ENCODE data around the gene MTOR.
A peak's percentile ranks its signal among the peaks of the same experiment; 100 is the strongest.

Gene MTOR

DNA sequence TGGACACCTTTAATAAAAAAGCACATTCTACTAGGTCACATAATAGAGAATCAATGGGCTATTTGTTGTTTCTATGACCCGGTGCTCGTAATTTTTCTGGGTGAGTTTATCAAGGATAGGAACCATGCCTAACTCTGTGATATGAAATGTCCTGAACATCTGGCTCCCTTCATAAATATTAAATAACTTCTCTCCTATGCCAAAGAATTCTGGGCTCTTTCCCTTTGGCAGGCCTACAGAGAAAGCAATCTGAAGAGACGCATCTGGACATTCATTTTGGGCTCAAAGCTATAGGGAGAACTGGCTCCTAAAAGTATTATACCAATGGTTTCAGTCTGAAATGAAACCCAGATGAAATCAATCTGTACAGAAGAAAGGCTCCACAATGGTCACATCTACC lies 112.0 kb downstream of the MTOR start:
- DNase-seq (ENCODE audit: low spot score) = no peak

DNA sequence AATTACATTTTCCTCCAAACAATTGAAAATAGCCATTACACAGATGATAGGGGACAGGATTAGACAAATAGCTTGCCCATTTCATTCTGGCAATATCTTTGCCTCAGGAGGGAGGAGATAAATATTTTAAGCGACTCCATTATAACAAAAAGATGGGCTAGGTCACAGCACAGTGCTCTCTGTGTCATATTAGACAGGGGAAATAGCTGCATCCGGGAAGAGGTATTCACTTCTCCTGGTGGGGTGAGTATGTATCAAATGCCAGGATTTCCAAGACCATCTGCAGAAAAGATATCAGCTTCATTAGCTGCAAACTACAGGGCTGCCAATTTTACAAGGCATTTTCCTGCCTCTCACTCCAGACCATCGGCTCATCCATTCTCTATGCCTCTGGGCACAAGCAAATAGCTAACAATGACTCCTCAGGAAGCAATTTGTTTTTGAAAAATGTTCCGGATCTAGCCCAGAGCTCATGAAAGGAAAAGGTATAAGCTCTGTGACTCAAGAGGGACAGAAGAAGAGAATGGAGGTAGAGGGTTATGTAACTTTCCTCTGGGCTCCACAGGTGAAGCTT lies 115.1 kb downstream of the MTOR start:
- no peak for DNase-seq (ENCODE audit: low spot score)

DNA sequence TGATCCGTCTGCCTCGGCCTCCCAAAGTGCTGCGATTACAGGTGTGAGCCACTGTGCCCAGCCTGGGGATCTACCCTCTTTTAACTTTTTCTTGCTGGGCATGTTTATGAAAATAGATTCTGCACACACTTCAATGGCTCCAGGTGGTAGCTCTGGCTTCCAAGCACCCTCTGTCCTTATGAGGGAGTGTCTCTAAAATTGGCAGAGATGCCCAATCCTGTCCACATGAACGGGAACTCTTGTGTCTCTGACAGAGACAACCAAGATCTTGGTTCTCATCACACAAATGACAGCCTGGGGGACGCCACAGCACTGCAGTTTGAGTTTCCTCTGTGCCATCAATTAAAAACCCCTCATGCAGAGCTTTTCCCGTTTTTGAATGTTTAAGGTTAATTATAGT lies 116.6 kb downstream of the MTOR start:
- no peak for DNase-seq (ENCODE audit: low spot score)

DNA sequence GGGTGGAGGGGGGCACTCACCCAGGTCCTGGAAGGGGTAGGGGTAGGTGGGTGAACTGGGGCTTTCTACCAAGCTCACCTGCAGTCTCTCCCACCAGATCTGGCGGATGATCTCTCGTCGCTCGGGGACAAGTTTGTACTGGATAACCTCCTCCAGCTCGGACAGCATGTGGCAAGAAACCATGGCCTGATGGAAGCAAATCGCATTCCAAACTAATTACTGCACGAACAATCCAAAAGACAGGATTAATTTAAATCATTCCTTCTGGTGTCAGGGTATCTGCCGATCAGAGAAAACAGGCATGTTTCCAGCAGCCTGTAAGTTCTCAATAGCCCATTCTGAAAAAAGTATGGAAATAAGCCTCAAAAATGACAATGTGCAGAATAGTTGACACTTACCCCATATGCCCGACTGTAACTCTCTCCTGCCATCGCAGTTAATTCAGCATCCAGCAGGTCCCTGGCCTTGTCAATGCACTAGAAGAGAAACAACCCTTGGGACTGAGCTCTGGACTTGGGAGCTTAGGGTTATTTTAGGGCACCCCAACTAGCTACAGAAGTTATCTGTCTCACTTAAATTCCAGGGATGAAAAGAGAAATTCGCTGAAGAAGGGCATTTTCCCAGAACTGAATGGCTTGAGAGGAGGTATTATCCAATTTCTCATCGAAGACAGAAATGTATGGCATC lies 117.6 kb downstream of the MTOR start:
- no peak for DNase-seq (ENCODE audit: low spot score)

DNA sequence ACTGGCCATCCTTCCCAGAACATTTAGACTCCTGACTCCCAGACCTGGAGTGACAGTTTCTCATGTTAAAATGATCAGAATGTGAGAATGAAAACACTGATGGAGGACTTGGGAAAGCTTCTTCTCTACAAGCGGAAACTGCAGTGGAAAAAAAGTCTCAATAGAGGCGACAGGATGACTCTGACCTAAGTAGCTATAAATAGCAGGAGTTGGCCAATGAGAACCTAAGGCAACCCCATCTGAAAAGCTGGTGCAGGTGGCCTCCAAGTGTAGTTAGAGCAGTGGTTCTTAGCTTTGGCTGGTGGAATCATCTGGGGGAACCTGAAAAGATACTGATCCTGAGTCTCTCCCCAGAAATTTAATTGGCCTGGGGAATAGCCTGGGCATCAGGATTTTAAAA lies 118.4 kb downstream of the MTOR start:
- DNase-seq (ENCODE audit: low spot score) = no peak

DNA sequence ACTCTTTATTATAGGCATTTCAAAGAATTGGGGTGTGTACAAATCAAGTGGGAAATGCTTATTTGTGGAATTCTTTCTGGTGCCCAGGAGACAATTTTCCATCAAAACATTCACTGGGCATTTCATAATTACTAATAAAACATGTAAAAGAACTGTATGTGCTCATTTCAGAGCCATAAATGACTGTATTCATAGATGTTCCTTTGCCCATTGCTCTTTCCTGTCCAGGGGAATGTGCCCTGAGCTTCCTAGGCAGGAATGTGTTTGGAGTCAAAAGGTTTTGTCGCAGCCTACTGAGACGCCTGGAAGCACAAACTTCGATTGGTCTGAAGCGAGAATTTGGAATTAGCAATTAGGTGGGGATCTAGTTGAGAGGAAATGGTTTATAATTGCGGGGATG lies 119.0 kb downstream of the MTOR start:
- DNase-seq (ENCODE audit: low spot score) = no peak

DNA sequence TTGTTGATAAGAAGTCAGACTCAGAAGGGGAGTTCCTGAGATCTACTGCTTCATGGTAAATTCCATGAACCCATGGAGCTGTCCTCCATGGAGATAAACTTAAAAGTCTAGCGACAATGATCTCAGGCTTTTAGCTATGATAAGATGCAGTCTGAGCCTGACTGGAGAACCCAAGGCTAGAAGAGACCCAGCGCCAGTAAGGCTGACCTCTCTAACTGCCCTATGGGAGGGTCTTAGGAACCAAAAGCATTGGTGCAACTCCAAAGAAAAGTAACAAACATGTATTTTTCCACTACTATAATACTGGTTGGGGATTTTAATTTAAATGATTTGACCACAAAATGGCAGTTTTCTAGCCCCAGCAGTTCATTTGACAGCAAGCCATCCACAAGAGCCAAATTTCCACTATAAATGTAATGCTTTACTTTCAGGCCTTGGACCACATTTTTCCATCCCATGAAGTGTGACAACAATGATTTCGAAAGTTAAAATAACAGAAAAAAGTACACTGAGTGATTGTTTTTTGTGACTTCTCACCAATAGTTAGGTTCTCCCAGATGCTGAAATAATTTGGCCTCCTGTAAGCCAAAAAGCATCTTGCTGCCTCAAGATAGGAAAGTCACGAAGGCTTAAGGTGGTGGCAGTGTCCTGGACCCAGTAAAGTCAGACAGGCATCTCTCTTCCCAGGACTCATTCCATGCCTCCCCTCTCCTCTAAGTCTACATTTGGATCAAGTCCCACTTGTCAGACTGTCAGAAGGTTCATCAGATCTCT lies 119.5 kb downstream of the MTOR start:
- no peak for DNase-seq (ENCODE audit: low spot score)

DNA sequence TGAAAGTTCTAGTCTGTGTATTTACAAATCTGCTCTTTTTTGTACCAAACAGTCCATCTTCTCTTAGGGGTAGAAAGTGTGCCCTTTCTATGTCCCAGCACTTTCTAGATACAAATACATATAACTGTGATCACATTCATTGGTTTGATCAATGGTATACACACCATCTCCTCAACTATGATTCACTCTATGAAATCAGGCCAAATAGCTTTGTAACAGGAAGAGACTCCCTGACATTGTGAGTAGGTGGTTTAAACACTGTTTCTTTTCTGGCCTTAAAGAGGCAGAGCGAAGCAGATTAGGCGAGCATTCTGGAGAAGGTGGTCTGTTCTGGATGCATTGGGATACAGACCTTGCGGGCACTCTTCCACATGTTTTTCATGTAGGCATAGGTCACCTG lies 123.4 kb downstream of the MTOR start:
- peak; percentile 80 for DNase-seq (ENCODE audit: low spot score)

DNA sequence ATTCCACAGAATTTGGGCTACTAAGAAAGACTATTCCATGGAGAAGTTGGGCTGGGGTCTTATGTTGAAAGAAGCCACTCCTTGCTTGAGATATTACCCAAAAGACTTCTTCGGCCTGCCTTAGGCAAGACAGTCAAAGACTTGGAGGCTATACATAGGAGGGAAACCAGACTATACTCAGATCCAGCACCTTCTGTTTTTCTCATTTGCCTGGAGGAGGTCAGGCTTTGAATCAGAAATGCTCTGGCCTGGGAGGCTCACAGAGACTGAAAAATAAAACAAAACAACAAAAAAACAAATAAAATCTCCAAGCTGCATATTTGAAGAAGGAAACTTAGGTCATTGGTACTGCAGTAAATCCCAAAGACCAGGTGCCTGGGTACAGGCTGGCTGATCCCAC lies 124.3 kb downstream of the MTOR start:
- DNase-seq (ENCODE audit: low spot score) = no peak

DNA sequence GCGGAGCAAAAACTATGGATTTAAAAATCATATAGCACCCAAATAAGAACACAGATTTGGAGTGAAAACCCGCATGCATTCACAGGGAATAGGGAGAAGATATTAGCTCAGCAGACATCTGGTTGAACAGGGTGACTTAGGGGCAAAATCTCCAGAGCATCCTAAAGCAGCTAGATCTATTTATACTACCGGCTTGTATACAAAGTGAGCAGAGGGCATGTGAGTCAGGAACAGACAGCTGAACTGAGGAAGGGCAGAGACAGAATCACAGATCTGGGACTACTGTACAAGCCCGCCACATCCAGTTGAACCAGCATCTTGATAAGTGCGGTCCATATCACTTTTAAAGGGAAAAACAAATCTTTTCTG lies 127.5 kb downstream of the MTOR start:
- no peak for DNase-seq (ENCODE audit: low spot score)

DNA sequence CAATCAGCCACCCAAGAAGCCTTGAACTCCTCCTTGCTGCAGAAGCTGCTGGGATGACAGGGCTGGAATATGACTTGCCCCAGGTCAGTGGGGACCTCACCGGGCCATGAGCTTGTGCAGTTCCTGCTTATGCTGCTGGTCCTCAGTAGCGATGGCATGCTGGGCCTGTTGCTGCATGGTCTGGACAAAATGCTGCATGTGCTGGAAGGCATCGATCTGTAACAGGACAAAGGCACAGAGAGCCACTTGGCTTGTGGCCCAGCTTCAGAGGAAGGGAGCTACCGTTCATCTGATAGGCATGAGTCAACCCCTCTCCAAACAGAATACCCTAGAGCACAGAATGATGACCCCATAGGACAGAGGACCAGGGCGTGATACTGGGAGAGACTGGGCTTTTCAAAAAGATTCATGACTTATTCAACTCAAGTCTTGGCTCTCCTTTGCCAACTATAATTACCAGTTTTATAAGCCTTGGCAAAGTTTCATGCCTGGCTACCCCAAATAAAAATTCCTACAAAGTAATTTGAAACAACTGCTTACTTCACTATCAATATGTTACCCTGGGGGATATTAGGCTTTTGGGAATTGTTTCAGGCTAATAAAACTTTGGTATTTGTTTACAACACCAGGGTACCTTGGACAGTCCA lies 128.0 kb downstream of the MTOR start:
- DNase-seq (ENCODE audit: low spot score) = peak; percentile 25

DNA sequence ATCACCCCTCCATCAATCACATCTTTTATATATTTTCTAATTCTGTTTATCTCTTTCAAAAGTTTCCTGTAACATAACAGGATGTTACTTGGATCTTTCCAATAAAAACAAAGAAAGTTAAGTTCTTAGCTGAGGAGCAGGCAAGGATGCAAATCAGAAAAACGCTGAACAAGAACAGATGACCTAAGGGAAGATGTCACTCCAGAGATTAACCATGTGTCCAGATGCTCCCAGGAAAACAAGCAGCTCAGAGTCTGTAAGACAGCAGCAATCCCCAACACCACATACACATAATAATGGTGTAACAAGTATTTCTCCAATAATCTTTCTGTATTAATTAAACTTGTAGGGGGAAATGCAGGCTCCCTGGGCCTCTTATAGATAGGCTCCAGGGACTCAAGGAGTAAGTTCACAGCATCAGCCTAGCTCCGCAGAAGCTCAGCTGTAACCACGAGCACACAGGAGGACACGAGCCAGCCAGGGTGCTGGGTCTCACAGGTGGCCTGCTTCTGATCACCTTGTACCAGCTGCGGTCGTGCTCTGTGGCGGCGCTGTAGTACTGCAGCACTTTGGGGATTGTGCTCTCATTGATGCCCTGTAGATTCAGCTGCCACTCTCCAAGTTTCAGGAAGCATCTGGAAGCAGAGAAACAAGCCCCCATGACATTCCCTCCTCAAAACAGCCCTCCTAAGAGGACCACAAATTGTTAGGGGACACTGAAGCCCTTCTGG lies 129.6 kb downstream of the MTOR start:
- no peak for DNase-seq (ENCODE audit: low spot score)

DNA sequence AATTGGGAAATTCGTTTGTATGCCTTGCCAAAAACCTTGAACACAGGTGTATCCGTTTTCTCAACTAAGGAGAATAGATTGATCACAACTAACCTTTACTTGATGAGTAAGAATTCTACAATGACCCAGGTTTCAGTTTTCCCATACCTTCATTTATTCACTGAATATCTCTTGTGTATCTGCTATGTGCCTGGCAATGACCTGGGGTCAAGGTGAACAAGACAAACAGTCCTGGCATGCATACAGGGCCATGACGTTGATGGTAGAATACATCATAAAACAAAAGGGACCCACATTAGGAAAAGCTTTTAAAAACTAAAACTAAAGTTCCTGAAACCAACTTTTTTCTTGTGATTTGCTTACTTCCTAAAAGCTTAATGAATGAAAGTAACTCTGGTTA lies 130.5 kb downstream of the MTOR start:
- DNase-seq (ENCODE audit: low spot score) = no peak

DNA sequence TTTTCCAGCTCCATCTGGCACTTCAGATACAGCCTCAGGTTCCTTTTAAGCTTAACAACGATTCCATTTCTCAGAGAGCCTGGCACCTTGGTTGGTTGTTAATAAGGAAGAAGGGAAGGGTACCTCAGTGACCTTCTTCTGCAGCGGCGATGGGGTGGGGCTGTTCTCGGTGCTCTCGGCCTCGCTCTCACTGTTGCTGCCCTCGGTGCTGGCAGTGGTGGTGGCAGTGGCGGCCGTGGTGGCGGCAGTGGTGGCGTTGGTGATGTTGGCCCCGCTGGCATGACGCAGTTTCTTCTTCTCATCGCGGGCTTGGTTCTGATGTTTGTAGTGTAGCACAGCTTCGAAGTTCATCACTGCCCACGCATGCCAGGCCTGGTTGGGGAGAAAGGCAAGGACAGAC lies 131.9 kb downstream of the MTOR start:
- no peak for DNase-seq (ENCODE audit: low spot score)

DNA sequence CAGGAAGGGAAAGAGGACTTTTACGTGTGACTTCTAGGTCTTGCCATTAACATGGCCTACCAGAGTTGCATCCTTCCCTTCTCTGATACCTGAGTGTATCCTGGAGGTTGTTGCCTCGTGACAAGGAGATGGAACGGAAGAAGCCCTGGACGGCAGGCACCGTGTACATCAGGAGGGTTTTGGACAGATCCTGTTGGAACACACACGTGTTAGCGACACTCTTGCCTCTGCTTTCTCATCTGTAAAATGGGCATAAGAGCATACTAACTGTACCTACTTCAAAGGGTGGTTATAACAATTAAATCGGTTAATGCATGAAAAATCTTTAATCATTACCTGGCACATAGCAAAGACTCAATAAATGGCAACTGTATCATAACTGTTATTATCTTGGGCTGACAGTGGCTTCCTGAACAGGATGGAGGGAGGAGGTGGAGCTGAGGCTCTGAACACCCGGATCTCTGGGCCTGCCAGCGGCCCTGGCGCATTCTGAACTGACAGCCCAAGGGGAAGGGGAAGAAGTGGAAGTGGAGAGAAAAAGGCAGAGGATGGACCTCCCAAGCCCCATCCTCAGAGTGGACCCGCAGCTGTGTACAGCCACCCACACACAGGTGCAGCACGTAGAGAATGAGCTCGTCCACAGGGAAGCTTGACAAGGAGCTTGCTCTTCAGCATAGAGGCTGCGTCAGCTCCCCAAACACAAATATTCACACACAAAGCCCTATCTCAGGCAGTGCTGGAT lies 132.5 kb downstream of the MTOR start:
- DNase-seq (ENCODE audit: low spot score) = no peak

DNA sequence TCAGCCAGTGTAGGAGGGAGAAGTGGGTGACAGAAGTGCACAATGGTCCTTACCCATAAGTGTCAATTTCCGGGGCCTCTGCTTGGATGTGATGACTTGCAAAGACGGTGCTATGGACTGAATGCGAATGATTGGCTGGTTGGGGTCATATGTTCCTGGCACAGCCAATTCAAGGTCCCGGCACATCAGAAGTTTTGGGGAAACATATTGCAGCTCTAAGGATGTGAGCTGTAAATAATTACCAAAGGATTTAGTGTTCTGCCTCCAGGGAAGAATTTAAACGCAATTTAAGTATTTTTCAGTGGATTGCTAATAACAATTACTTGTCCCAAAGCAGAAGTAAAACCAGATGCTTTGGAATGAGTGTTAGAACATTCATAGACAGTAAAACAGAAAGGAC lies 135.8 kb downstream of the MTOR start:
- DNase-seq (ENCODE audit: low spot score) = no peak

DNA sequence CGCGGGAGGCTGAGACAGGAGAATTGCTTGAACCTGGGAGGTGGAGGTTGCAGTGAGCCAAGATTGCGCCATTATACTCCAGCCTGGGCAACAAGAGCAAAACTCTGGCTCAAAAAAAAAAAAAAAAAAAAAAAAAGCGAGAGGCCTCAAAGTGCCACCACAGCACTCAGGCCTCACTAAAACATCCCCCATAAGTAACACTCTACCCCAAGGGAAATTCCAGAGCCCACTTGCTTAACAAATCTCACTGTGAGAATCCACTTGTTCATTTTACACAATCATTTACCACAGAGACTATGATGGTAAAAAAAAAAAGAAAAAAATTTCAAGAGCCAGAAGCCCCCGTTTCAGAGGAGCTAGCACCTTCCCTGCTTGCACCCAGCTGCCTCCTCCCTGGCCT lies 136.4 kb downstream of the MTOR start:
- DNase-seq (ENCODE audit: low spot score) = no peak

DNA sequence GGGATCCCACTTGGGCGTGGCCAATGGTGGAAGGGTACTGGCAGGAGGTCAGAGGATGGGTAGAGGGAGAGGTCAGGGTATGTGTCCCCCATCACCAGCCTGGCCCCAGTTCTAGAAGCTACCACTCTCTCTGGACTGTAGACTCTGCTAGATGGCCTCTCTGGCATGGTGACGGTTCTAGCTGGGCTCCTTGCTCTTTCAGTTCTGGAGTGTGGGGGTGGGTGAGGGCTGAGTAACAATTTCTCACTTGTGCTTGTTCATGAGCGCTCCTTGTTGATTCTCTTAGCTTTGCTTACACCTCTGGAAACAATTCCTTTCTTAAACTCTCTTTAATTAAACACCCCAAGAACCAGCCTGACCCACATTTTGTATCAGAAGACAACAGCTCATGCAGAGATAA lies 137.4 kb downstream of the MTOR start:
- DNase-seq (ENCODE audit: low spot score) = no peak

DNA sequence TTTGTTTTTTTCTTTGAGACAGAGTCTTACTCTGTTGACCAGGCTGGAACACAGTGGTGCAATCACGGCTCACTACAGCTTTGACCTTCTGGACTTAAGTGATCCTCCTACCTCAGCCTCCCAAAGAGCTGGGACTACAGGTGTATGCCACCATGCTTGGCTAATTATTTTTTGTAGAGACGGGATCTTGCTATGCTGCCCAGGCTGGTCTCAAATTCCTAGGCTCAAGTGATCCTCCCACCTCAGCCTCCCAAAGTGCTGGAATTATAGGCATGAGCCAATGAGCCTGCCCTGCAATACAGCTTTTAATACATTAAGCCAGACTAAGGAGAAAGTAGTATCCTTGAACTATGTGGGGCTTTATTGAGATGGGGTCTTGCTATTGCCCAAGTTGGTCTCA lies 146.0 kb downstream of the MTOR start:
- DNase-seq (ENCODE audit: low spot score) = no peak

DNA sequence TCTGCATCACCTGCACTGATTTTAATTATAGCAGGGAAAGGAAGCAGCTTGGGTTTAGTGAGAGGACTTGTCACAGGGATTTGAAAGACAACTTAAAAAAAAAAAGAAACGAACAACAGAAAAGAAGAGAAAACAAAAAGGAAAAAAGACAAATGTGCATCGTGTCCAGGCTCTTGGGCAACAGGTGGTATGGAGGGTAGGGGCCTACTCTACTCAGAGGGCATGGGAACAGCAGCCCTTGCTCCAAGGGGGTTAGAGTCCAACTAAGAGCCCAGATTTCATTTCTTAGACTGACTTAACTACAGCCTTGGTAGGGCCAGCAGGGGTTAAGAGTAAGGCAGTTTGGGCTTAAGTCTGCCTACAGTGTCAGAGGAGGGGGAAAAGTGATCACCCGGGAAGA lies 147.4 kb downstream of the MTOR start:
- no peak for DNase-seq (ENCODE audit: low spot score)

DNA sequence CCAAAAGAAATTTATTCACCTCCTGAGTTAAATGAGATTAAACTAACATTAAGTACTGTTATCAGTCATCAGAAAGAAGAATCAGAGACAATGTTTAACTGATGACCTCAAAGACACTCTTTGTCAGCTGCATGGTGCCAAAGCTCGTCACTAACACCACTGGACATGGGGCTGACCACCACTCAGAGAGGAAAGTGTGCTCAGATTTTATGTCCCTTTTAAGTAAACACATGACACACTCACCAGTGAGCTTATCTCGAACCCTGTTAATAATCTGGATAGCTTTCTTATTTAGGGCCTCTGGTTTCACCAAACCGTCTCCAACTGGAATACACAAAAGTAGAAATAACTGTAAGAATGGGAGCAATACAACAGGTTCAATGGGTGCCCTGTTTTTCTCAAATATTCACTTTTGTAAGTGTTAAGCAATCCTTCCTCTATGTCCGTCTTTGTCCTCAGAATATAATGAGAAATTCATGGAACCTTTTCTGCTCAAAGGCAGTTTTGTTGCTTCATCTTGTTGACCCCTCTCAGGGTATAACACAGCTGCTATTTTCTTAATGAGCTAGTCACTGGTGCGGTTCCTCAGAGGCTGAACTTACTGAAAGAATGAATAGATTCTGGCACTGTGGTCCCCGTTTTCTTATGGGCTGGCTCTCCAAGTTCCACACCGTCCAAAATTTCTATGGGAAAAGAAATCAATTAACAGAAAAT lies 153.1 kb downstream of the MTOR start:
- peak; percentile 0 for DNase-seq (ENCODE audit: low spot score)
